GM06990 (cell line): ENCODE results near the gene GRM8.

Experiments used
- DNase-seq: peaks from one replicate; pipeline ENCODE4 v3.0.0-alpha.2; 2011; ENCODE audit not compliant: insufficient read length; ENCODE audit errors: extremely low read depth
- H3K27me3 ChIP-seq: replicated peaks from 2 replicates; pipeline ENCODE4 v1.6.0; 2011; ENCODE audit warnings: low read length; ENCODE audit not compliant: control insufficient read depth, insufficient read depth
- H3K36me3 ChIP-seq: 2 replicates; pipeline ENCODE4 v1.5.1; 2011; ENCODE audit warnings: low read length; ENCODE audit not compliant: control insufficient read depth, insufficient read depth
- H3K4me3 ChIP-seq: replicated peaks from 2 replicates; pipeline ENCODE4 v1.5.1; 2011; ENCODE audit warnings: low read depth, mild to moderate bottlenecking, control low read depth, low read length
- TF ChIP-seq, protein P1 (sequence below): IDR thresholded peaks from 2 replicates; pipeline ENCODE4 v1.5.1; 2011; ENCODE audit warnings: low read length, control low read depth, mild to moderate bottlenecking, inconsistent platforms; ENCODE audit not compliant: insufficient read depth, poor library complexity, severe bottlenecking

The GRM8 gene

GRCh38 chr7:126790763-126791162, 462.0 kb downstream of the GRM8 start:
- Histone ChIP-seq H3K4me3 (no peak overlapping the region), H3K27me3 (no peaks in the 10 kb centered on the region), H3K36me3 (no peaks in the 10 kb centered on the region)
- TF ChIP-seq, protein P1, sequence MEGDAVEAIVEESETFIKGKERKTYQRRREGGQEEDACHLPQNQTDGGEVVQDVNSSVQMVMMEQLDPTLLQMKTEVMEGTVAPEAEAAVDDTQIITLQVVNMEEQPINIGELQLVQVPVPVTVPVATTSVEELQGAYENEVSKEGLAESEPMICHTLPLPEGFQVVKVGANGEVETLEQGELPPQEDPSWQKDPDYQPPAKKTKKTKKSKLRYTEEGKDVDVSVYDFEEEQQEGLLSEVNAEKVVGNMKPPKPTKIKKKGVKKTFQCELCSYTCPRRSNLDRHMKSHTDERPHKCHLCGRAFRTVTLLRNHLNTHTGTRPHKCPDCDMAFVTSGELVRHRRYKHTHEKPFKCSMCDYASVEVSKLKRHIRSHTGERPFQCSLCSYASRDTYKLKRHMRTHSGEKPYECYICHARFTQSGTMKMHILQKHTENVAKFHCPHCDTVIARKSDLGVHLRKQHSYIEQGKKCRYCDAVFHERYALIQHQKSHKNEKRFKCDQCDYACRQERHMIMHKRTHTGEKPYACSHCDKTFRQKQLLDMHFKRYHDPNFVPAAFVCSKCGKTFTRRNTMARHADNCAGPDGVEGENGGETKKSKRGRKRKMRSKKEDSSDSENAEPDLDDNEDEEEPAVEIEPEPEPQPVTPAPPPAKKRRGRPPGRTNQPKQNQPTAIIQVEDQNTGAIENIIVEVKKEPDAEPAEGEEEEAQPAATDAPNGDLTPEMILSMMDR, result no peak
- no peak for DNase-seq

GRCh38 chr7:126783613-126784012, 469.1 kb downstream of the GRM8 start:
- no peaks in the 10 kb centered on the region for H3K36me3 ChIP-seq
- no peaks in the 10 kb centered on the region for H3K27me3 ChIP-seq
- DNase-seq, result no peak
- TF ChIP-seq, protein P1, result no peak
- no peak overlapping the region for H3K4me3 ChIP-seq

DNA sequence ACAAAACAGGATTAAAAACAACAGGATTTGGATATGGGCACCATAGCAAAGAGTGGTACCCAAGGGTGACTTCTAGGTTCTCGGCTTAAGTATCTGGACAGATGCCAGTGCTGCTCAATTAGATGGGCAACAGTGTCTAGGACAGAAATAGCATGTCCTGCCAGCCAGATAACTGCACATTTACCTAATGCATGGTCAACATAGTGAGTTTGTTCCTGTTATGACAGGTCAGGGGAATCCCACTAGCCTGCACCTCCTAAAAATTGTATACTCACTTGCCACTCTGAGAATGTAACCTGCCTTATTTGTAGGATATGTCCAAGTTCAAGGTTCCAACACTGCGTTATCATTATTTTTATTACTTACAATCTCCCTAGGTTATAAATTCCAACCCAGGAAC, 471.7 kb downstream of the GRM8 start:
- peak; percentile 29 for DNase-seq
- Histone ChIP-seq H3K4me3 (no peak overlapping the region), H3K27me3 (no peaks in the 10 kb centered on the region), H3K36me3 (no peaks in the 10 kb centered on the region)
- TF ChIP-seq, protein P1, result no peak

GRCh38 chr7:126778101-126778500, 474.6 kb downstream of the GRM8 start:
- no peak for DNase-seq
- TF ChIP-seq, protein P1, result no peak
- Histone ChIP-seq H3K4me3 (no peak overlapping the region), H3K36me3 (no peaks in the 10 kb centered on the region), H3K27me3 (no peaks in the 10 kb centered on the region)

- H3K36me3 ChIP-seq, result no peaks in the 10 kb centered on the region
- no peak for DNase-seq
- TF ChIP-seq, protein P1, result no peak
- no peaks in the 10 kb centered on the region for H3K27me3 ChIP-seq
- H3K4me3 ChIP-seq, result no peak overlapping the region
Measured at GRCh38 chr7:126776498-126776897, 476.2 kb downstream of the GRM8 start.

DNA sequence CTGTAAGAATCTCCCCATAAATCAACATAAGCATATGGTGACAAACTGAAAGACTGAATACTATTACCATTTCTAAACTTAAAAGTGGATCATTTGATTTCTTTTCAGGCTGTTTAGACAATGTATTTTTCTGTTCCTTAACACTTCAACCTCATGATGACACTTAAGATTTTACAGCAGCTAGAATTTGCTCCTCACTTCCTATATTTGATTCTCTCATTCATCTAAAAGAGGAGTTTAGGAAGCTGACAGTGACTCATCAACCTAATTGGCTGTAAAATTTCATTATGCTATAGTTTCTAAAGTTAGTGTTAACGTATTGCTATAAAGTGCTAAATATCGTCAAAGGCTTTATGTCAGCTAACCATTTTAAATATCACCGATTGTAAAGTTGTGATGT, 478.7 kb downstream of the GRM8 start:
- no peaks in the 10 kb centered on the region for H3K27me3 ChIP-seq
- no peak for DNase-seq
- no peak overlapping the region for H3K4me3 ChIP-seq
- TF ChIP-seq, protein P1, result no peak
- no peaks in the 10 kb centered on the region for H3K36me3 ChIP-seq
